ENCODE data around the gene PLXNA4.
"Not testable (repeated sequence)": the region's sequence is repeated elsewhere in the genome, so short reads cannot be mapped to it uniquely, and the experiment has no call there.

PLXNA4 gene

DNA sequence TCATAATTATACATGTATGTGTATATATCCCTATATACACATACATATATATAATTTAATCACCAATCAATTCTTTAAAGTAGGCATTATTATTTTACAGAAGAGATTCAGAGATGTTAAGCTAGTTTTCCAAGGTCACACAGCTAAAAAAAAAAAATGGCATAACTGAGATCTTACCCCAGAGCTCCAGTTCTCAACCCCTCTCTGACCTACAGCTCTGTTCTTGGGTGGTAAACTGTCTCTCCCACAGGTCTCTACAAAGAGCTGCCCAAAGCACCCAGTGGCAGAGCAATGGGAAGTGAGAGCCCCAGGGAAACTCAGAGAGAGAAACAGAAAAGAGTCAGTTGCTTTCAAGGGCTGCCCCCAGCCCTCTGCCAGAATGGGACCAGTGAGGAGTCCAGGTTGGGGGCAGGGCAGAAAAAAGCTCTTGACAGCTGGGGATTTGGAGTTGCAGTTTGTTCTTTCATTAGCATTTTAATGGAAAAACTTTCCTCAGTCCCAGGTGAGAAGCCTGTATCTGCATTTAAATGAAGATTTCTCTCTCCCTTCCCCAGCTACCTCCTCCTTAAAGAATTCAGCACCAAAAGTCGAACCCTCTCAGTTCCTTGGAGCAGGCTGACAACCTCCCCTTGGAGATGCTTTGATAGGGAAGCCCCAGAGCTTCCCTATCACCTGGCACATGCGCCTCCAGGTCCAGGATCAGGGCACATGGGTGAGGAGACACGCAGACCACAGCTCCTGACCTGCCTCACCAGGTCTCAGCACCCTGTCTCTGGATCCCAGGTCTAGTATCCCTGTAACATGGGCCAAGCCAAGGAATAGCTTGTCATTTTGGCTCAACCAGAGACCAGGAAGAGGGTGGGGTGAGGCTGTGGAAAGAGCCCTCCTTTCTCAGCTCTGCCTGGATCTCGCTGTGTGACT is 388.1 kb downstream of the PLXNA4 start:
- no peak for DNase-seq

DNA sequence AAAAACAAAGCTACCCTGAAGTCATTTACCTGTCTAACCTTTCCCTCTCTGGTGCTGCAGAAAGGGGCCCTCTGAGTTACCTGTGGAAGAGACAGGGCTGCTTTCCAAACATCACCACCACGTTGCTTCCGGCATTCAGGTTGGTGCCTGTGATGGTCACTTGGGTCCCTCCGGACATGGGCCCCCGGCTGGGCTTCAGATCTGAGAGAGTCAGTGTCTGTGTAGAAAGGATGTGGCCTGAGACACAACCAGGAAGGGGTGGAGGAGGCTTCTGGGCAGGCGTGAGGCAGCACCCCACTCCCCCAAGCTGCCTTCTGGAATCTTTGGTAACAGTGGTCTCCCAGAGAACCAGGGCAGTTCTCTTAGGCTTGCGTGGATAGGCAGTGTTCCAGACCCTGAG is 388.9 kb downstream of the PLXNA4 start:
- DNase-seq, result no peak

- DNase-seq, result no peak
These were observed 391.1 kb downstream of the PLXNA4 start for GRCh38 chr7:132185150-132185549.

GRCh38 chr7:132183781-132184380 is 392.4 kb downstream of the PLXNA4 start:
- no peak for DNase-seq

GRCh38 chr7:132182992-132183391 is 393.3 kb downstream of the PLXNA4 start:
- no peak for DNase-seq

- no peak for DNase-seq
These were observed 394.2 kb downstream of the PLXNA4 start for GRCh38 chr7:132181946-132182685.

DNA sequence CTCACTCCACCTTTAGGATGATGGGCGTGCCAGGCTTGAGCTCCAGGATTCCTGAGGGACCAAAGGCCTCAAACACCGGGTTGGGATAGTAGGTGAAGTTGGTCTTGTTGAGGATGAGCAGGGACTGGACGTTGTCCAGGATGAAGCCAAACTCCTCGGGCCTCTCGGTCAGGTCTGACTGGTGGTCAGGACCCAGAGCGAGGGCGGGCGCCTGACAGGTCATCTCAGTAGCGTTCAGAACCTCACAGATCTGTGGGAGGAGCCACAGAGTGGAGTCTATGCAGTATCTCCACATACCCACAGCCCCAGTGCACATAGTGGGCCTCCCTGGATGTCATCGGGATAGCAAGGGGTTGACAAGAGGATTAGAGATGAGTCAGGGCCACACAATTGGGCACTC is 394.9 kb downstream of the PLXNA4 start:
- no peak for DNase-seq

DNA sequence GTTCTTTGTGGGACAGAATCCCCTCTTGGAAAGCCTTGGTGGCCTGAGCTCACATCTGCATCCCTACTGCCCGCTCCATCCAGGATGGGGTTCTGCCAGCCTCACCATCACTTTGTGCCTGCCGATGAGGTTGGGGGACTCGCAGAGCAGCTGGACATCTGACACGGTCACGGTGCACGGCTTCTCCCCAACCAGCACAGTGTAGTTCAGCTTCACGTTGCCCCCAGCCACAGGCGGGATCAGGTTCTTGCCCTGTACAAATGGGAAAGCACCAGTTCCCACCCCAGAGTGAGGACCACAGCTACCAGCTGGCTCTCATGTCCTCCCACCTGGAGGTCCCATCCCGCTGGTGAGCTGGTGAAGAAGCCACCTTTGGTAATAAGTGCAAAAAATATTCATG is 395.8 kb downstream of the PLXNA4 start:
- DNase-seq, result no peak

- no peak for DNase-seq
These were observed 396.6 kb downstream of the PLXNA4 start for GRCh38 chr7:132179681-132180080.

DNA sequence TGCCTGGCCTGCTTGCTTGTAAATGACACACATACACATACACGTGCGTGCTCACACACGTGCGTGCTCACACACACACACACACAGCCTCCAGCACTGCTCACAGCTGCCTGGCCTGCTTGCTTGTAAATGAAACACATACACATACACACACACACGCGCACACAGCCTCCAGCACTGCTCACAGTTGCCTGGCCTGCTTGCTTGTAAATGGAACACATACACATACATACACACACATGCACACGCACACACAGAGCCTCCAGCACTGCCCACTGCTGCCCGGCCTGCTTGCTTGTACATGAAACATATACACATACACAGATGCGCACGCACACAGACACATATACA is 397.2 kb downstream of the PLXNA4 start:
- DNase-seq, result no peak

DNA sequence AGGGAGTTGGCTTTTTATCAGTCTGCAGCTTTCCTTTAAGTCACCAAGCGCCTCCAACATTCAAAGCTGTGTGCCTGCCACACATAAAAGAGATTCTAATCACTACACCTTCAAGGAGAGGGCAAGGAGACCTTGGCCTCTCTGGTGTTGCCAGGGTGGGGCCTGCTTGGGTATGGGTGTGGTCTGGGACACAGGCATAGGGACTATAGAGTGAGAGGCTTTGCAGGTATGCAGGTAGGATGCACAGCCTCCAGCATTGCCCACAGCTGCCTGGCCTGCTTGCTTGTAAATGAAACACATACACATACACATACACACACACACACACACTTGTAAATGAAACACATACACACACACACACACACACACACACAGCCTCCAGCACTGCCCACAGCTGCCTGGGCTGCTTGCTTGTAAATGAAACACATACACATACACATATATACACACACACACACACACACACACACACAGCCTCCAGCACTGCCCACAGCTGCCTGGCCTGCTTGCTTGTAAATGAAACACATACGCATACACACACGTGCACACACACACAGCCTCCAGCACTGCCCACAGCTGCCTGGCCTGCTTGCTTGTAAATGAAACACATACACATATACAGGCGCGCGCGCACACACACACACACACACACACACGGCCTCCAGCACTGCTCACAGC is 397.7 kb downstream of the PLXNA4 start:
- DNase-seq, result not testable (repeated sequence)

- no peak for DNase-seq
These were observed 398.4 kb downstream of the PLXNA4 start for GRCh38 chr7:132177708-132178401.

DNA sequence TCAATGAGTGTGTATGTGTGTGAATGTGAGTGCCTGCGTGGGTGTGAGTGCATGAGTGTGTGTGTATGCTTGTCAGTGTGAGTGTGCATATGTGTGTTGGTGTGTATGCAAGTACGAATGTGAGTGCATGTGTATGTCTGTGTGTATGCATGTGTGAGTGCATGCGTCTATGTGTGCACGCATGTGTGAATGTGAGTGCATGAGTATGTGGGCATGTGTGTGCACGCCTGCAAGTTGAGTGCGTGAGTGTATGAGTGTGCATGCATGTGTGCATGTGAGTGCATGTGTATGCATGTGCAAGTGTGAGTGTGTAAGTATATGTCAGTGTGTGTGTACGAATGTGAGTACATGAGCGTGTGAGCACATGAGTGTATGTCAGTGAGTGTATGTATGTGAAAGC is 399.6 kb downstream of the PLXNA4 start:
- DNase-seq, result no peak

GRCh38 chr7:132171130-132171576 is 405.1 kb downstream of the PLXNA4 start:
- no peak for DNase-seq

DNA sequence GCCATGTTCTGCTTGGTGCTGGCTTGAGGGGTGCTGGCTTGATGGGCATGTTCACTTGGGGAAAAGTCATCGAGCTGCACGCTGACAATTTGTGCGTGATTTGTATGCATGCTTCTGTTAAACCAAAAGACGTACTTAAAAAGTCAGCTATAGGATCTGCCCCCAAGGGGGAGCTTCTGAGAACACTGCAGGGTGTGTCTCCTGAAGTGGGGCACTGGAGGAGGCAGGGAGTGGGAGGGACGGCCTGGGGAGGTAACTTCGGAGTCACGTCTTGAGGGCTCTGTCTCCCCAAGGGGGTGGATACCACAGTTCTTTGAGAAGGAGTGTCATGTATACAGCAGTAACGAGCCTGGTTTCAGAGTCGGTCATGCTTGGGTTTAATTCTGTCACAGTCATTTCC is 406.5 kb downstream of the PLXNA4 start:
- no peak for DNase-seq

GRCh38 chr7:132168239-132168638 is 408.0 kb downstream of the PLXNA4 start:
- no peak for DNase-seq

DNA sequence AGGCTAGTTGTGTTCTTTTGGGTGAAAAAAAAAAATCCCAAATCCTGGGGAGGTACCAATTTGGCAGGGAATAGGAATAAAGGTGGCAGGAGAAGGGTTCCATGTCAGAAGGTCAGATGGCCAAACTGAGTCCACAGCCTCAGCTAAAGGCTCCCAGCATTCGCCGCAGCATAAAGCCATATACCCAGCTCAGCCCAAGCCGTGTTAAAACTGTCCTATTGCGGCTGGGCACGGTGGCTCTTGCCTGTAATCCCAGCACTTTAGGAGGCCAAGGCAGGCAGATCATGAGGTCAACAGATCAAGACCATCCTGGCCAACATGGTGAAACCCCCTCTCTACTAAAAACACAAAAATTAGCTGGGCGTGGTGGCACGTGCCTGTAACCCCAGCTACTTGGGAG is 410.6 kb downstream of the PLXNA4 start:
- DNase-seq, result not testable (repeated sequence)

DNA sequence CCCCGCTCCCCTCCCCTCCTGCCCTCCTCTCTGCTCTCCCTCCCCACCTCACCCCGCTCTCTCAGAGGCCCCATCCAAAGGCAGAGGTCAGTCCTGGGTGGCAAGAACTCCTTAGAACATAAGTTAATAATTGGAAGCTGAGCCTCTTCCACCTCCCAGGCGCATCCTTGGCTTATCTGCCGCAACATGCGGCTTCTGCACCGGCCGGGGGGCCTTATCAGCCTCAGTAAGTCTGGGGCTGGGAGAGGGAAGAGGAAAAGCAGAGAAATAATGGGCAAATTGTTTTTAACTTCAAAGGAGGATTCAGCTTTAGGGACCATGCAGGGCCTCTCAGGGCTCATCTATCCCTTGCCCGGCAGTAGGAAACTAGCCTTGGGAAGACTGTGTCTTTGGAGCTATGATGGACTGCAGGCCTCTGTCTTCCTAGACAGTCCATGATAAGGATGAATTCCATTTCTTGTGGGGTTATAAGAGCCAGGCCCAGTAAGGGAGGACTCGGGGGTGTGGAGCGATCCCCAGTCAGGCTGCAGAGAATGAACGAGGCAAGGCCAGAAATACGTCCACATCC is 411.6 kb downstream of the PLXNA4 start:
- no peak for DNase-seq

- DNase-seq, result no peak
These were observed 413.6 kb downstream of the PLXNA4 start for GRCh38 chr7:132162556-132163144.

GRCh38 chr7:132161976-132162375 is 414.3 kb downstream of the PLXNA4 start:
- no peak for DNase-seq

GRCh38 chr7:132161533-132161915 is 414.7 kb downstream of the PLXNA4 start:
- no peak for DNase-seq
